Activated naive CD4-positive, alpha-beta T cell treated with anti-CD3 and anti-CD28 coated beads, Interleukin-2, amount 10 ng/mL, durations not matched to agents 7 days and 5 days (primary cell): ENCODE results near the gene DCAF7.

Experiments used
- CTCF ChIA-PET: fragments of 350-600 bp; sonication (Branson Sonifier 250); formaldehyde crosslinking; loops from one replicate; lab custom pipeline; 2021; ENCODE audit warnings: antibody characterized with exemption; lab: Charles Lee
- DNase-seq: peaks from one replicate; pipeline ENCODE4 v3.0.0-alpha.2; 2020
- H3K27ac Mint-ChIP-seq: one replicate; pipeline ENCODE4 v1.8.0; 2021; ENCODE audit warnings: mild to moderate bottlenecking, moderate library complexity, mixed read lengths
- H3K27me3 Mint-ChIP-seq: one replicate; pipeline ENCODE4 v1.8.0; 2021; ENCODE audit warnings: mild to moderate bottlenecking, mixed read lengths
- H3K36me3 Mint-ChIP-seq: one replicate; pipeline ENCODE4 v1.8.0; 2021; ENCODE audit warnings: mixed read lengths
- H3K4me1 Mint-ChIP-seq: one replicate; pipeline ENCODE4 v1.8.0; 2021; ENCODE audit warnings: mixed read lengths
- H3K4me3 Mint-ChIP-seq: one replicate; pipeline ENCODE4 v1.8.0; 2021; ENCODE audit warnings: mild to moderate bottlenecking, moderate library complexity, mixed read lengths
- H3K9me3 Mint-ChIP-seq: one replicate; pipeline ENCODE4 v1.8.0; 2021; ENCODE audit warnings: mixed read lengths

The DCAF7 gene

DNA sequence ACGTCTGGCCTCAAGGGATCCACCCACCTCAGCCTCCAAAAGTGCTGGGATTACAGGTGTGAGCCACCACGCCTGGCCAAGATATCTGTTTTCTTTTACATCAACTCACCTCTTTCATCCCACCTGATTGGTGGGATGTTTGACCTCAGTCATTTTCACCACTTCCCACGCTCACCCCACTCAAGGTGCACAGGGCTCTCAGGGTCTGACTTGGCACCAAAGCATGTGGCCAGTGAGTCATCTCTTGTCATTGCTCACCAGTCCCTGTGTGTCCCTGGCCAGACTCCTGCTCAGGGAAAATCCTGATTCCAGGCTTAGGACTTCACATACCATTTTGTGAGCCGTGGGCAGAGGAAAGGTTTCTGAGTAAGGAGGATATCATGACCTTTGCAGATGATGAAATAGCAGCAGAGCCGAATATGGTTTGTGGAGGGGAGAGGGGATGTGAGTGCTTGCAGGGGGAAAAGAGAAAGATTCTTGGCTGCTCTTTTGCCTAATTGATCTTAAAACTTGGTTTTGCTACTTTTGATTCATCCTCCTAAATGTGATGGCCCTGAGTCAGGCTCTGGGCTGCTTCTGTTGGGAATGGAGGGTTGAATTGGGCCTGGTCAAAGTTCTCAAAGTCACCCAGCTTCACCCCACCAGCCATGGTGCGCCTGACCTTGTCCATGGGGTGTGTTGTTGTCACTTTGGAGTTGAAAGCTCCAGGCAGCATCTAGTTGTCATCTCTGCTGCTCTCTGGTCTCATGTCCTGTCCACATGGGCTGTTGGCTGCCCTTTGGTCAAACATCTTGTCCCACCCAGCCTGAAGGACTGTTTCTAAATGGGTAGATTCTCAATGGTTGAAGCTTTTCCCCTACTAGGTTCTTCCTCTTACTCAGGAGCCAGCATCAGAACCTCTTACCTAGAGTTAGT, 33.1 kb upstream of the DCAF7 start:
- CTCF ChIA-PET = no interaction called here
- Mint-ChIP-seq H3K4me1 (no peaks in the 10 kb centered on the region), H3K4me3 (no peak overlapping the region), H3K9me3 (no peaks in the 10 kb centered on the region), H3K36me3 (no peaks in the 10 kb centered on the region), H3K27ac (no peak overlapping the region), H3K27me3 (peaks cover 49% of the 10 kb centered on the region)
- DNase-seq = no peak

DNA sequence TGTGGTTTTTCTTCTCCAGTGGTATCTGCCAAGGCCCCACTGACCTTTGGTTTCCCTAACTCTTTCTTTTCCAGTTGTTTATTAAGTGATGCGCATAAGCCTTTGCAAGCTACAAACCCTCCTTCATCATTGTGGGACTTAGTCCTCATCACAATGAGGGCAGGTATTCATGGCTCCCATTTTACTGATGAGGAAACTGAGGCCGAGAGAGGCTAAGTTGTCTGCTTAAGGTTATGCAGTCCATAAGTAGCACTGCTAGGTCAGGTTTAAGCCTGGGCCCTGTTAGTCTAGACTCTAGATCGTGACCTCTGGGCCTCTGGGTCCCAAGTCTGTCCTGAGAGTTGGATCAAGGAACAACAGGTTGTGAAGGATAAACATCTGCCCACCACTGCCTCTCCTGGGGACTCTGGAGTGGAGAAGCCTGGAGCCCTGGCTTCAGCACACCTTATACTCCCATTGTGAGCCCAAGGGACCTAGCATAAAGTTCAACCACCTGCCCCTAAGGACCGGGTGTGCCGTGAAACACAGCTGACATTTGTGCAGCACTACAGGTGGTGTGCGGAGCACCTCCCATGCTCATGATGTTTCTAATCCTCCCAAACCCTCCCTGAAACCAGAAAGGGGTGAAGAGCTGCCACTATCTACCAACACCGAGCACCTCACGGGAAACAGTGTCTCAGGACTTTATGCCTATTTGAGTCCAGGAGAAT, 32.3 kb upstream of the DCAF7 start:
- H3K9me3 Mint-ChIP-seq = no peaks in the 10 kb centered on the region
- no peak for DNase-seq
- peaks cover 48% of the 10 kb centered on the region for H3K27me3 Mint-ChIP-seq
- no peak overlapping the region for H3K27ac Mint-ChIP-seq
- no peak overlapping the region for H3K4me3 Mint-ChIP-seq
- no peaks in the 10 kb centered on the region for H3K36me3 Mint-ChIP-seq
- CTCF ChIA-PET = no interaction called here
- no peaks in the 10 kb centered on the region for H3K4me1 Mint-ChIP-seq

DNA sequence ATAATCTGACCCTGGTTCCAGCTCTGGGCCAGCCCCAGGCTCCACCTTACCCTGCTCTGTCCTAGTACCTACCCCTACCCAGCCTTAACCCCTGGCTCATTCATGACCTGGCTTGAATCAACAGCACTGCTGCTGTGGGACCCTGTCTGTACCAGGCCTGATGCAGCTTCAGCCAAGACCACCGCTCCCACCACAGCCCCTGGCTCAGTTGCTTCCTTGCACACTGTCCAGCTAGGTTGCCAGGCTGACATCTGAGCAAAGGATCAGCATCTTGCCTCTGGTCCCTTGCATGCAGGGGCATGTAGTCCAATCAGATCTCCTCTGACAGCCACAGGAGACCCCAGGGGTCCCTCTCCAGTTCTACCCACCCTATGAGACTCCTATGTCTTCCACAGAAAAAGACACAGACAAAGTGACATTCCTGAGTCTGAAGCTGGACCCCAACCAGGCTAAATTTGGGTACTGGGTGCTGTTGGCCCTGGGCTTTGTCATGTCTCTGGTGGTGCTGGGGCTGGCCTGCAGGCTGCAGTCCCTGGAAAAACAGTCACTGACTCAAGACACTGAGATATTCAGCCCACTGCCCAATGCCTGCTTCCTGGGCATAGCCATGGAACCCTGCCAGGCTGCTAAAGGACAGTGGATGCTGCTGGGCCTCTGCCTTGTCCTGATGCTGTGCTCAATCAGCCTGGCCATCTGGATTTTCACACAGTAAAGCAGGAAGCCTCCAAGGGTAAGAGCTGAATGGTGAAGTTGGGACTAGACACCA, 31.0 kb upstream of the DCAF7 start:
- Mint-ChIP-seq H3K27me3 (peaks cover 51% of the 10 kb centered on the region), H3K4me3 (no peak overlapping the region), H3K36me3 (no peaks in the 10 kb centered on the region), H3K9me3 (no peaks in the 10 kb centered on the region), H3K4me1 (peaks cover 5% of the 10 kb centered on the region), H3K27ac (no peak overlapping the region)
- DNase-seq = no peak
- CTCF ChIA-PET = no interaction called here

DNA sequence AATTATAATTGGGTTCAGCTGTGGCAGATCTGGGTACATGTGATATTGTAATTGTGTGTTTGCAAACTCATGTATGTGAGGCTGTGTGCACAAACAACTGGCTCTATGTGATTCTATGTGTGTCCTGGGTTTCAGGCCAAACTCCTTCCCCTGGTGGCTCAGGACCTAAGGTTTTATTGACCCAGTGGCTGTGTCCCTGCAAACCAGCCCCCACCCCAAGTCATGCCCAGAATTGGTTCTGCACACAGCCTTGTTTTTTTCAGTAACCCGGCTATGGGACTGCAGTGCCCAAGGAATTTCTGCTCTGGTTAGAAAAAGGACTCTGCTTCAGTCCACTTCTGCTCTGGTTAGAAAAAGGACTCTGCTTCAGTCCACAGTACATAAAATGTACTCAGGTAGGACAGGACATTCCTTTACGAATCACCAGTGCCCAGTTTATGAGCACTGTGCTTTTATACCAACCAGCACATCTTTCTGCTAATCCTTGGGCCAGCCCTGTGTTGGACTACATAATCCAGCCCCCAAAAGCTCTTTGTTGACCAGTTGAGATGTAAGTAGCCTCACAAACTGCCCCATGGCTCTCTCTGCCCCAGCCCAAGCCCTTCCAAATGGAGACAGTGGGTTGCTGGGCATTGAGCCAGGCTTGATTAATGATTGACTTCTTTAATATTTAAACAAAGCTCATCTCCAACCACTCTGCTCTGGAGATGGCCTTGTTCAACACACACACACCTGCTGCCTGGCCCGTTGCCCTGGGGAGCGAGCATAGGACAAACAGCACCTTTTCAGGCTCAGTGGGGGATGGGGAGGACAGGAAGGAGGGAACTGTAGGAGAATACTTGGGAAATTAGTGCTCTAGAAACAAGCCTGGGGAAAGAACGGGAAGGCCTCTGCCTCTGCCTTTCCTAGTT, 30.1 kb upstream of the DCAF7 start:
- H3K4me1 Mint-ChIP-seq = peaks cover 5% of the 10 kb centered on the region
- peaks cover 54% of the 10 kb centered on the region for H3K27me3 Mint-ChIP-seq
- no peak for DNase-seq
- H3K4me3 Mint-ChIP-seq = no peak overlapping the region
- no peaks in the 10 kb centered on the region for H3K36me3 Mint-ChIP-seq
- no peaks in the 10 kb centered on the region for H3K9me3 Mint-ChIP-seq
- no peak overlapping the region for H3K27ac Mint-ChIP-seq
- CTCF ChIA-PET = no interaction called here

DNA sequence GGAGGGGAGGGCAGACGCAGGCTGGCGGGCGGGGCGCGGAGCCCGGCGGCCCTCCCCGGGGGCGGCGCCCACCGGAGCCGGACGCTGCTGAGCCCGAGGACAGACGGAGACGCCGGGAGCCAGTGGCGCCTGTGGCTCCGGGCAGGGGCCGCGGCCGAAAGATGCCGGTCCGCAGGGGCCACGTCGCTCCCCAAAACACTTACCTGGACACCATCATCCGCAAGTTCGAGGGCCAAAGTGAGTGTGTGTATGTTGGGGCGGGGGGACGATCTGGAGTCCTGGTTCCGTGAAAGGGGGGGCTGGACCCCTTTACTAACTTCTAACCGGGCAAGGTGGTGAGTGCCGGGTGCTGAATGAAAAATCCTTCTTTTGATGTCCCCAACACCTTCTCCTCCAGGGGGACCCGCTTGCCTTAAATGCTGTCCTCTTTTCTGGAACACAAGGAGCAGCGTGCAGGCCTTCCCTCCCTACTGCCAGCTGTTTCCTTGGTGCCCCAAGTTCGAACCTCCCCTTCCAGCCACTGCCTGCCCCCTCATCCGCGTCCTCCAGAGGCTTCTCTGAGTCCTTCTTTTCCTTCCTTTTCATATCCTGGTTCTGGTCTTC, 26.9 kb upstream of the DCAF7 start, which contains the start of gene KCNH6:
Gene KCNH6 (plus strand): TSS at position 106 of the 603 bp plus-strand sequence. CDS start 56 bp downstream, at position 162.
- Mint-ChIP-seq H3K4me3 (peak within 1 kb of the TSS; percentile 10), H3K36me3 (no peaks in the 10 kb centered on the region), H3K27me3 (peaks cover 67% of the 10 kb centered on the region), H3K27ac (no peak within 1 kb of the TSS), H3K4me1 (peaks cover 5% of the 10 kb centered on the region), H3K9me3 (no peaks in the 10 kb centered on the region)
- DNase-seq = no peak
- CTCF ChIA-PET = no interaction called here

DNA sequence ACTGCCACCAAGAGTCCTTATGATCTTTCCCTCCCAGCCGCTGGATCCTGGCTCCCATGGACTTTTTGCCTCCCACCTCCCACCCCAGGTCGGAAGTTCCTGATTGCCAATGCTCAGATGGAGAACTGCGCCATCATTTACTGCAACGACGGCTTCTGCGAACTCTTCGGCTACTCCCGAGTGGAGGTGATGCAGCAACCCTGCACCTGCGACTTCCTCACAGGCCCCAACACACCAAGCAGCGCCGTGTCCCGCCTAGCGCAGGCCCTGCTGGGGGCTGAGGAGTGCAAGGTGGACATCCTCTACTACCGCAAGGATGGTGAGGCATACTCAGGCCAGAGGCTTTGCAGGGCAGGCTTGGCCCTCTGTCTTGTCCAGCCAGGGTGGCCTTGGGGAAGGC, 26.2 kb upstream of the DCAF7 start:
- Mint-ChIP-seq H3K36me3 (no peaks in the 10 kb centered on the region), H3K4me3 (no peak overlapping the region), H3K27me3 (peaks cover 62% of the 10 kb centered on the region), H3K9me3 (no peaks in the 10 kb centered on the region), H3K27ac (no peak overlapping the region), H3K4me1 (peaks cover 5% of the 10 kb centered on the region)
- DNase-seq = no peak
- CTCF ChIA-PET = no interaction called here

DNA sequence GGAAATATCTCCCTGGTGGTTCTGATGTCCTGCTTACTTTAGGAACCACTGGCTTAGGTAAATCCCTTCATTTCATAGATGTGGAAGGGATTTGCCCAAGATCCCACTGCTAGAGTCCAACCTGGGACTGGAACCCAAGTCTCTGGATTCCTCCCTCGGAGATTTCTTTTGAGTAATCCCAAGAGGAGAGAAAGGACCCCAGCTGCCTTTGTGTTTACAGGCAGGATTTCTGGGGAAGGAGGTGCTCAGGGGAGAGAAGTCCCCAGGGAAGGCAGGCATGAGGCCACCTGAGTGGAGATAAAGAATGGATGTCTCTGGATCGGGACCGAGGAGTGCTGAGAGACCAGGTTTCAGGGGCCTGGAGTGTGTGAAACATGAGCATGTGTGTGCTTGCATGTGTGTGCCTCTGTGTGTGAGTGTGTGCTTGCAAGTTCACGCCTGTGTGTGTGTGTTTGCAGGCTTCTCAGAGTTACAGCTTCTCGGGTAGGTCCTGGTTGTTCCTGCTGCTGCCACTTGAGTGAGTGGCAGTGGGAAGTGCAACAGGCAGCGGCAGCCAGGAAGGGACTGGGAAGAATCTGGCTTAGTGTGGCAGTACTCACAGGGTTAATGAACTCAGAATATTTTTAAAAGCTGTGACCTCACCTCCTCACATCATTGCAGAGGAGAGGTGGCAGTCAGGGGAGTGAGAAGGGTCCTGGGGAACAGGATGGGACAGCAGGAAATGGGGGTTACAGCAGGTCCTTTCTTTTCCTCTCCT, 24.9 kb upstream of the DCAF7 start:
- Mint-ChIP-seq H3K36me3 (no peaks in the 10 kb centered on the region), H3K27ac (no peak overlapping the region), H3K4me1 (peaks cover 5% of the 10 kb centered on the region), H3K9me3 (no peaks in the 10 kb centered on the region), H3K4me3 (no peak overlapping the region), H3K27me3 (peaks cover 54% of the 10 kb centered on the region)
- CTCF ChIA-PET = no interaction called here
- no peak for DNase-seq

DNA sequence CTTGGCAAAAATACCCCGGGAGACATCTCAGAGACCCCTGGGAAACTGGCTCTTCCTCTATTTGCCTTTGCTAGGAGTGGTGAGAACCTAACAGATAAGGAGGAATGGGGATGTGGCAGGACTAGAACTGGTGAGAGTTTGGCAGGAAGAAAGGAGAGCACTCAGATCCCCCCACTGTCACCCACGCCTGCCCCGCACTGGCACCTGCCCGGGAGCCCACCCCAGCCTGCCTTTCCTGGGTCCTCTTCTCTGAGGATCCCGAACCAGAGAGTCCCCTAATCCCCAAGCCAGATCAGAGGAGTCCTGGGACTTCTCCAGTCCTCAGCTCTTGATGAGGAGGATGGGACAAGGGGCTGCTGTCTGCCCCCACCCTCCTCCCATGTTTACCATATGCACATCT, 23.4 kb upstream of the DCAF7 start:
- Mint-ChIP-seq H3K9me3 (no peaks in the 10 kb centered on the region), H3K4me1 (peaks cover 5% of the 10 kb centered on the region), H3K27me3 (peaks cover 46% of the 10 kb centered on the region), H3K4me3 (no peak overlapping the region), H3K27ac (no peak overlapping the region), H3K36me3 (no peaks in the 10 kb centered on the region)
- CTCF ChIA-PET = interaction anchor here (1.3 kb wide), 1 partner anchor 86 kb away, joined by 3 read pairs; no protein-coding TSS in a partner anchor
- DNase-seq = no peak

DNA sequence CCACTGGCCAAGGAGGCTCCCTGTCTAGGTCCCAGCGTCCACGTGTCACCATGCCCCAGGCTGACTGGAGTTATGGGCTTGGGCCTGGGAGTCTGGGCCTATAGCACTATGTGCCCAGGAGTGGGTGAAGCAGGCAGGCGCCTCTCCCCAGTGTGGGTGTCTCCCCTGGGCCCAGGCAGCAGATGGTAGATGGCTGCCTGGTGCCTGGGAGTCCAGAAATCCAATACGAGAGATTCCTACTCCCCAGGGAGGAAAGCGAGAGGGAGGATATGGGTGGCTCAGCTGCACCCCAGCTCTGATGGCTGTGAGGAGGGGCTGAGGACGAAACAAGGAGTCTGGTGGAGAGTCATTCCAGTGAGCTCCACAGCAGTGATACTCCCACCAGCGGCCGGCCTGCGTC, 22.1 kb upstream of the DCAF7 start:
- Mint-ChIP-seq H3K27me3 (peaks cover 42% of the 10 kb centered on the region), H3K4me1 (peaks cover 5% of the 10 kb centered on the region), H3K27ac (no peak overlapping the region), H3K9me3 (no peaks in the 10 kb centered on the region), H3K4me3 (no peak overlapping the region), H3K36me3 (no peaks in the 10 kb centered on the region)
- DNase-seq = no peak
- CTCF ChIA-PET = no interaction called here

DNA sequence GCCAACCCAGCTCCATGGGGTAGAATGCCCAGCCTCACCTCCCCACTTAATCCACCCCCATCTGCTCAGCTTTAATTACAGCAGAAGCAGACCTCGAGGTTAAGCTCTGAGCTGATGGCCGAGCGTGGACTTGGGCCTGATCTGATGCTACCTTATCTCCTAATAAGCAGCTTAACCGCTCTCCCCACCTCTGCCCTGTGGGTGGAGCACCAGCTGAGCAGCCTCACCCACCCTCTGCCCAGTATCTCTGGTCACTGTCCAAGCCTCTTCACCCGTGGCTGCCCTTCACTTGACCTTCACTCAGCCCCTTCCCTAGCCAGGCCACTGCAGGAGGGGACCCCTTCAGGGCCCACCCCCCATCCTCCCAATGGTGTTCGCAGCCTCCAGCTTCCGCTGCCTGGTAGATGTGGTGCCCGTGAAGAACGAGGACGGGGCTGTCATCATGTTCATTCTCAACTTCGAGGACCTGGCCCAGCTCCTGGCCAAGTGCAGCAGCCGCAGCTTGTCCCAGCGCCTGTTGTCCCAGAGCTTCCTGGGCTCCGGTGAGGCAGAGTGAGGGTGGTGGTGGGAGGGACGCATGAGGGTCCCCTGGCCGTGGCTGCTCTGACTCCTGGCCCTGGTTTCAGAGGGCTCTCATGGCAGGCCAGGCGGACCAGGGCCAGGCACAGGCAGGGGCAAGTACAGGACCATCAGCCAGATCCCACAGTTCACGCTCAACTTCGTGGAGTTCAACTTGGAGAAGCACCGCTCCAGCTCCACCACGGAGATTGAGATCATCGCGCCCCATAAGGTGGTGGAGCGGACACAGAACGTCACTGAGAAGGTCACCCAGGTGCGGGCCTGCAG, 20.3 kb upstream of the DCAF7 start:
- Mint-ChIP-seq H3K4me3 (no peak overlapping the region), H3K27ac (no peak overlapping the region), H3K9me3 (no peaks in the 10 kb centered on the region), H3K4me1 (no peaks in the 10 kb centered on the region), H3K36me3 (no peaks in the 10 kb centered on the region), H3K27me3 (peaks cover 25% of the 10 kb centered on the region)
- CTCF ChIA-PET = no interaction called here
- DNase-seq = no peak

DNA sequence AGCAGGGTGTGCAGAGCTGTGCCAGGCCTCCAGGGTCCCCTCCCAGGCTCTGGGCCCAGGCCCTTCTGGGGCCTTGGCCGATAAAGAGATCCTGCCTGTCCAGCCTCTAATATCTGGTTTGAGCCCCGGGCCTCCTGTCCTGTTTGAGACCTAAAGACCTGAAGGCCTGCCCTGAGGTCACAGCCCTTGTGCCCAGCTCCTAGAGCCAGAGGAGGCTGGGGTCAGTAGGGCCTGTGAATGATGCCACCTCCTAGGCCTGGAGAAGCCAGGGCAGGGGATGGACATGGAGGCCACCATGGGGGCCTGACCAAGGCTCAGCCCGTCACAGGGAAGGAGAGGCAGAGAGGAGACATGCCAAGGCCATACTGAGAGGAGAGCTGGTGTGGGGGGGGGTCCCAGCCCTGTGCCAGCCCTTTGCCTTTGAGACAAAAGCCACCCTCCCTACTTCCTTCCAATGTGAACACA, 19.7 kb upstream of the DCAF7 start:
- Mint-ChIP-seq H3K4me3 (no peak overlapping the region), H3K27me3 (peaks cover 24% of the 10 kb centered on the region), H3K27ac (no peak overlapping the region), H3K36me3 (no peaks in the 10 kb centered on the region), H3K9me3 (no peaks in the 10 kb centered on the region), H3K4me1 (no peaks in the 10 kb centered on the region)
- CTCF ChIA-PET = interaction anchor here (0.6 kb wide), 1 partner anchor 87 kb away, joined by 3 read pairs; no protein-coding TSS in a partner anchor
- no peak for DNase-seq
